HG03520 (cell line): Measurements from ENCODE around the gene DENR.

Experiments used
- ATAC-seq: cut with Tn5 transposase; IDR thresholded peaks from one replicate; pipeline ENCODE4 v1.9.1; 2021; ENCODE audit warnings: mild to moderate bottlenecking, moderate library complexity; ENCODE audit not compliant: unreplicated experiment

Gene DENR

GRCh38 chr12:122813310-122813713 lies 60.7 kb downstream of the DENR start:
- ATAC-seq: no peak

- no peak for ATAC-seq
These were observed 66.7 kb downstream of the DENR start for GRCh38 chr12:122819209-122819785.

GRCh38 chr12:122820138-122820537 lies 67.5 kb downstream of the DENR start:
- no peak for ATAC-seq
